Measurements from ENCODE around the gene EPHA6.

- TF ChIP-seq POLR2A (IDR thresholded peaks at IDR 0.05; ENCODE audit: low read length) (no peak), GATA1 (IDR thresholded peaks at IDR 0.05; ENCODE audit: low read depth, low read length) (no peak)
Observed at GRCh38 chr3:97111244-97111643, 296.9 kb downstream of the EPHA6 start.

All from erythroblast (primary cell).